Spleen (tissue), 7 donors: ENCODE results near the gene NEK10.

Source experiments
- CTCF ChIP-seq, 11 experiments: fragments of 200-600 bp in 7 of 11; fragments of 450-650 bp in 4 of 11; sonication (generic) in 4 of 11; IDR thresholded peaks in 8 of 11; conservative IDR thresholded peaks in 3 of 11; 1 replicate in 7 of 11; 2 replicates in 4 of 11; pipeline versions ENCODE4 v1.4.0 to v1.8.0; 2016 to 2021; ENCODE audit warnings: antibody characterized with exemption in 11 of 11, inconsistent platforms in 4 of 11, mild to moderate bottlenecking in 1 of 11
- POLR2A ChIP-seq, 3 donors: fragments of 450-650 bp; IDR thresholded peaks; one replicate each; pipeline ENCODE4 v1.5.1; 2017; ENCODE audit warnings: antibody characterized with exemption in 3 of 3, mild to moderate bottlenecking in 1 of 3
- POLR2AphosphoS5 ChIP-seq, 3 donors: sonication (generic); formaldehyde crosslinking; IDR thresholded peaks; one replicate each; pipeline ENCODE4 v1.5.1; 2017; ENCODE audit warnings: antibody characterized with exemption in 3 of 3
- donor health status: DM: no; HTN: no; CAD: no; lungs with moderate emphysema.
- donor health status: DM: no; HTN: no; CAD: no.
- donor health status: DM: no; HTN: no; CAD: no.

GRCh38 chr3:27093771-27094170 lies 275.4 kb downstream of the NEK10 start:
- TF ChIP-seq CTCF (IDR thresholded peaks at IDR 0.05 in 8 of 11, conservative IDR thresholded peaks at IDR 0.05 in 3 of 11) (no peak), POLR2AphosphoS5 (IDR thresholded peaks at IDR 0.05) (no peak), POLR2A (IDR thresholded peaks at IDR 0.05) (no peak)
